Measurements from ENCODE around the gene HCRTR1. TPM values are rescaled to one million over a fixed set of nuclear protein-coding genes. Genes with fewer than 3 reads are reported as not detected.
A peak's percentile ranks its signal among the peaks of the same experiment; 100 is the strongest.

Gene HCRTR1
- total RNA-seq, 1 experiment from 2014 or later: not detected

DNA sequence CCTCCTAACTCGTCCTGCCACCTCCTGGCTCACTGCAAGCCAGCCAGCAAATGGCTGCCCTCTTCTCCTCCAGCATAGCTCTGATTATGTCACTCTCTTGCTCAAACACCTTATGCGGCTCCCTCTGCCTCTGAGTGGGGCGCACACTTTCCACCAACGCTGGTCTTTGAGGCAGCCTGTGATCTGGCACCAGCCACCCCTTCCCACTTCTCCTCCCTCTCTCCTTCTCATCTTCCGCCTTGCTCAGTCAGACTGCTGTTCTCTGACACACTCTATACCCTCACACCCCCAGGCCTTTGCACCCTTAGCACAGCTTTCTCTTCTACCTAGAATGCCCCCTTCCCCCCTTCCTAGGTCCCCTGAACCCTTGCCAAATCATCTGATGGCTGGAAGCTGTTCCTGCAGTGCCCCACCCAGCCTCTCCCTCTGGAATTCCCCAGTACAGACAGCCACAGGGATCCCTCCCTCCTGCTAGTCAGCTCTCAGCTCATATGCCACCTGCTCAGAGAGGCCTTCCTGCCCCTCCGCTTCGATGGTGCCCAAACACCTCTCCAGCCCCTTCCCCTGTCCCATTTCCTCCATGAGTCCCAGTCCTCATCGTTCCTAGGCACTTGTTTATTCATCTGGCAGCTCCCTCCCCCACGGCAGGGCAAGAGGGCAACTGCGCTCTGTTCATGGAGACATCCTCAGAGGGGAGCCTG lies 48.9 kb downstream of the HCRTR1 start:
- peak; percentile 38 for DNase-seq (ENCODE audit: low read depth)

DNA sequence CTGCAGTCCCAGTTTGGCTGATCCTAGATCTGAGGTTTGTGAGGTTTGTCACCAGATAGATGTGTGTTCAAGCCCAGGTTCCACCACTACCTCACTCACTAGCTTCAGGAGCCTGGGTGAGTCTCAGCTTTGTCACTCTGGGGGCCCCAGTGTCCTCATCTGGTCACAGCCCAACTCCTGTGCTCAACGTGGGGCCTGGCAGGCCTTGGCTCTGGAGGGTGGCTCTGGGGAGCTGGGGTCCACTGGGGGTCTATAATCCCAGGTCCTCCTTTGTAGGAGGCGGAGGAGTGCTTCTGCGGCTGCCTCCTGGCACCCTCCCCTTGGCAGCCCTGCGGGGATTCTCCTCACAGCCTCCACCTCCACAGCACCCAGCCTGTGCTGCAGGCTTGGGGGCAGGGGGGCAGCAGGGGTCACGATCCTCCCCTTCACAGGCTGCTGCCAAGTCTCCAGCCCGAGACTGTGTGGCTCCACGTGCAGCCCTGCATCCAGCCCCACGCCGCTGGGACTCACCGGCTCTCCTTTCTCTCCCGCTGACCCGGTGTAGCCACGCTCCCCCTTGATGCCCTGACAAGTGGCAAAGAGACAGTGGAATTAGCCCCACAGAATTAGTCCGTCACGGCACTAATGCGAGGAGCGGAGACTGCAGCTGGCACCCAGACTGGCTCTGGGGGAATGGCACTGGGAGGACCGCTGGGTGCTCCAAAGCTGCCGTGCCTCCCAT lies 49.7 kb downstream of the HCRTR1 start:
- DNase-seq (ENCODE audit: low read depth): no peak

DNA sequence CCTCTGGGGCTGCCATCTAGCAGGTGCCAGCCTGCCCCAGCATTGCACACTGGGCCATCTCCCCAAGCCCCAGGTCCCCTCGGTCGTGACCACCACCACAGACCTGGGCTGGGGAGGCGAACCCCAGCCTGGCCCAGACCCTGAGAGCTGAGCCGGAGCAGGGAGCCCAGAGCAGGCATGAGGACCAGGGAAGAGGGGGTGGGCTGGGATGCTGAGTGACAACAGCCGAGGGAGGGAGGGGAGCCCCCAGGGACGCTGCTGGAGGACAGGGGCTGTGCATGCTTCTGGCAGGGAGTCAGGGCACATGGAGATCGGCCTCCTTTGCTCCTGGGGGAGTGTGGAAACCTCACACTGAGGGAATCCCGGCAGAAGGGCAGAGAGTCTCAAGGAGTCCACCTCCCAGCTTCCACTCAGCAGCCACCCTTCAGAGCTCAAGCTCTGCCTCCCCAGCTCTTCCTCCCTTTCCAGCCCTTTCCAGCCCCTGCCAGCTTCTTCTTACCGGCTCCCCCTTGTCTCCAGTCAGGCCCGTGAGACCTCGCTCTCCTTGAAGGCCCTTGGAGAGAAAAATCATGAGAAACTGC lies 50.9 kb downstream of the HCRTR1 start:
- DNase-seq (ENCODE audit: low read depth): no peak

DNA sequence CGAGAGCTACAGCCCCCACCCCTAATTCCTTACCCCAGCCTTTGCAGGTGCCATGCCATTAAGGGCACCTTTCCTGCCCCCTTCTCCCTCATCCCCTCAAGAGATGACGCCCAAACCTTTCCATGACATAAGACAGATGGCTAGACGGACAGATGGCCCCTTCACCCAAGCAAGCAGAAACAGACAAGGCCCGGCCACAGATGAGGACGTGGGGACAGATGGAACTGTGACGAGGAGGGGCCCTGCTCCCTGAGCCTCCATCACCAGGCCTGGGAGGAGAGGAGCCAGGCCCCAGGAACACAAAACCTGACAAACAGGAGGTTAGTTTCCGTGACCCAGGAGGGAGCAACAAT lies 51.9 kb downstream of the HCRTR1 start:
- no peak for DNase-seq (ENCODE audit: low read depth)

DNA sequence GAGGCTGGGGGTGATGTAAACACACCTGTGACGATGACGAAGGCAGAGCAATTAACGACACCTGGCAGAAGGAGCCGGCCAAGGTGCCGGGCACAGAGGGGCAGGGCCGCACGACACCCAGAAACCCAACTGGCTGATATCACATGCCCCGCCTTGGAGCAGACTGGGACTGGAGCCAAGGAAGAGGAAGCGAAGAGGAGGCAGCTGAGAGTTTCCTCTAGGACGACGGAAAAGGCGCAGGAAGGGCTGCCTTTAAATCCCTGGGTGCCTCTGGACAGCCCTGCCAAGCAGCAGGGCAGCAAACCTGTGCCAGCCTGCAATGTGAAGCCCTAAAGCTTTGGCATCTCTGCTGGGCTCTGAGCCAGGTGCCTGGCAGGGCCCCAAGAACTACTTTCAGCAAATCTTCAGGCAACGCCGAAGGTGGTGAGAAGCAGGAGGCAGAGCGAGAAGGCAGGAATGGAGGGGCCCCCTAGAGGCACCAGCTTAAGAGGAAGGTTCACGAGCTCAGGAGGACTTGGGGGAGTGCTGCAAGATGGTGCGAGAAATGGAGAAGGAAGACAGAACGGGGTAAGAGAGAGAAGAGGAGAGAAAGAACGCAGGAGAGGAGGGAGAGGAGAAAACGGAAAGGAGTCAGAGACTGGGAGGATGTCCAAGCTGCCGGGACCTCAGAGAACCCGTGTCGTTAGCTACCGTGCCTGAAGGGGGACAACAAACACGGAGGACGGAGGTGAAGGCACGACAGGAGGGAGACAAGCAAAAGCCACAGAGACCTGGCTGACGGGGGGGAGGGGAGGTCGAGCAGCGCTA lies 52.5 kb downstream of the HCRTR1 start:
- peak; percentile 26 for DNase-seq (ENCODE audit: low read depth)

DNA sequence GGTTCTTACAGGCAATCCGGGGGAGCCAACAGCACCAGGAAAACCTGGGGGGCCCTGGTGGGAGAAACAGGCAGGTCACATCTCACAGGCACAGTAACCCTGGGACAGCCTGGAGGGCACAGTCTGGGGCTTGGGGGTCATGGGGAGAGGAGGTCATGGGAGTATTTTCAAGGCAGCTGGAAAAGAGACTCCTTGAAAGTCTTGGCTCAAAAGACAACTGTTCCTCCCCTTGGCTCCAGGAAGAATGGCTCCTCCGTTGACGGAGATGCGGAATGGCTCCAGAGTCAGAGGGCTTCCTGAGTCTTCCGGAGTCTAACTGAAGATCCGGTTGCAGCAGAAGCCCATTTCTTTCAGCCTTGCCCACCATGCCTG lies 53.1 kb downstream of the HCRTR1 start:
- no peak for DNase-seq (ENCODE audit: low read depth)

DNA sequence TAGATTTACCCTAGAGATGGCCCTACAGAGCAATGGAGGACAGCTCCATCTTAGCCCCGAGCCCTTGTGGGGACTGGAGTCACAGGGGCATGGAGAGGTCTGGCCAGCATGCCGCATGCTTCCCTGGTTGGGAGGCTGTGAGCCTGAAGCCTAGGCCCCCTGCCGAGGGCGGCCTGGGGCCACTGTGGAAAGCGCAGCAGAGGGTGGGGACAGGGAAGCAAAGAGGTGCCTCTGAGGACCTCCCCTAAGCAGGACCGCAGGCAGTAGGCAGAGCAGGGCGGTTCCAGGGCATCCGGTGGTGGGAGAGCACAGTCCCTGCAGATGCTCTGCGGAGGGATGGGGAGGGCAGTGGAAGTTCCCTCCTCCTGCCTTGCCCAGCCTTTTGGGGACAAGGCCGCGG lies 53.7 kb downstream of the HCRTR1 start:
- DNase-seq (ENCODE audit: low read depth): no peak

DNA sequence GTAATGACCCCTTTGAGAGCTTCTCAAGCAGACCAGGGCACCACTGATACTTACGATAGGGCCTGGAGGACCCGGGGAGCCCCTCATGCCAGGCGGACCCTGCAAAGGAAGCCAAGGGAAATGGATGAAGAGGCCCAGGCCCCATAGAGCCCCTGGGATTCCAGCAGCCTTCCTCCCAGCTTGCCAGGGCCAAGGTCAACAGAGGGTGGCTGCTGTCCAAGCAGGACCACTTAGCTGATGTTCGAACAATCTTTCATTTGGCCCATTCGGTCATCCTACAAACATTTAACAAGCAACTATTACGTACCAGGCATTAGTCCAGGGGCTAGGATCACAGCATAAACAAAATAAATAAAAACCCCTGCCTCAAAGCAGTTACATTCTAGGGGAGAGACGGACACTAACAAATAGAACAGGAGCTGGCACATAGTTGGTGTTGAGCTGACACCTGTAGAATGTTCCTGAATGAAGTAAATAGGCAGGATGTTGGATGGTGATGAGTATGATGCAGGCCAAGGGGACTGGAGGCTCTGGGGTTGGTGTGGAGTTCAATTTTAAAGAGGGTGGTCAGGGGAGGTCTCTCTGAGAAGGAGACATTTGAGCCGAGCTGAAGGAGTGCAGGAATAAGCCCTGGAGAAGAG lies 54.2 kb downstream of the HCRTR1 start:
- DNase-seq (ENCODE audit: low read depth): no peak

DNA sequence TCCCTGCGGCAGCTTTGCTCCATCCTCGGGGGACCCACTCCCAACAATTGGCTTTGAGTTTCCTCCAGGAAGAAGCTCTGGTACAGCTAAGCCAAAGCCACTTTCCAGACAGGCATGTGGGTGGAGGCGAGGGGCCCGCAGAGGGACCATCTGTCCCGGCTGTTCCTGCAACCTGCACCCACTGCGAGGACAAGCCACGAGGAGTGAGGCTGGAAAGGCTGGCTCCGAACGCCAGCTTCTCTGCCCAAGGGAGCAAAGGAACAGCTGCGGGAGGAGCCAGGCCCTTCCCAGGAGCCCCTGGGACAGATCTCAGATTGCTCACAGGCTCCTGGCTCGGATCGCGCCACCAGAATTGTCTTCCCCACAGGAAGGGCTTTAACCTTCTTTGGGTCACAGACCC lies 55.5 kb downstream of the HCRTR1 start:
- no peak for DNase-seq (ENCODE audit: low read depth)

DNA sequence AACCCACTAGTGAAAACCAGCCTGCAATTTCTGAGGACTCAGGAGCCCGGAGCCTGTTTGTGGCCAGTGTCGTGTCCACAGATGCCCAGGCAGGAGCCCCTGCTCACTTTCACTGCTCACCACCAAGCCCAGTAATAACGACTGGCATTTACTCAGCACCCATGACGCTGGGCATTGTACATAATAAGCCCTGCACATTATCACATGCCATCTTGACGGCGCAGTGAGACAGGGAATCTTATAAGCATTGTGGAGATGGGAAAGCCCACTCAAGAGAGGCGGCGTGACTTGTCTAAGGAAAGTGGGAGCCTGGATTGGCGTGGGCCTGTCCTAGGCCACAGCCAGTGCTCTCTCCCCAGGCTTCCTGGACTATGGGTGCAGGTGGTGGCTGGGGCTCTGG lies 55.9 kb downstream of the HCRTR1 start:
- DNase-seq (ENCODE audit: low read depth): no peak

DNA sequence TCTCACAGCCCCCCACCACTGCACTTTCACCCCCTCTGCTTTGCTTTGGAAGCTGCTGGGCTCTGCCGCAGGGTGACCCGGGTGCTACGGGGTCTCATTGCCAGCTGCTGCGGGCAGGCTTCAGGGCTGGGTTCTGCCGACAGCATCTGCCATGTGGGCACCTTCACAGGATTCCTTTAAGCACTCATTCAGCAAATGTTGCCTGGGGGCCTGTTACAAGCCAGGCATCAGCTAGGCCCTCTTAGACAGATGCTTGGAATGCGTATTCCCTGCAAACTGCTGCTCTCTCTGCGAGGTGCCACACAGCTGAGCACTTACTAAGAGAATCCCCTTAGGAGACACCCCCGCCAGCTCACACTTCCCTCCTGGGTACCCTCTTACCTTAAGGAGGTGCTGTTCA lies 57.1 kb downstream of the HCRTR1 start:
- no peak for DNase-seq (ENCODE audit: low read depth)

DNA sequence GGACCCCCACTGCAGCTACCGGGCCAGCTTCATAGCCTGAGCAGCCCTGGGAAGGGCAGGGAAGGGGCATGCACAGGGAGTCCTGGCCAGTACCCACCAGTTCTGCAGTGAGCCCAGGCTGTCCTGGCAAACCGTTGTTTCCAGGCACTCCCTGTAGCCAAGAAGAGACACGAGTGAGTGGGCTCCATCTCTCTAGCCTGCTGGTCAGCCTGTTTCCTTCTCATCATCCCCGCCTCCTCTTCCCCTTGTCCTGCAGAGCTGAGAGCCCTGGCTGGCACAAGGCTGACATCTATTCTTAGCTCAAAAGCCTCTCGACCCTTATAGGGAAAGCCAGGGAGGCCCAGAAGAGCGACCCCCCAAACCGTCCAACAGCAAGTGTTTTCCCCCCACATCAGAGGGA lies 57.7 kb downstream of the HCRTR1 start:
- DNase-seq (ENCODE audit: low read depth): no peak

DNA sequence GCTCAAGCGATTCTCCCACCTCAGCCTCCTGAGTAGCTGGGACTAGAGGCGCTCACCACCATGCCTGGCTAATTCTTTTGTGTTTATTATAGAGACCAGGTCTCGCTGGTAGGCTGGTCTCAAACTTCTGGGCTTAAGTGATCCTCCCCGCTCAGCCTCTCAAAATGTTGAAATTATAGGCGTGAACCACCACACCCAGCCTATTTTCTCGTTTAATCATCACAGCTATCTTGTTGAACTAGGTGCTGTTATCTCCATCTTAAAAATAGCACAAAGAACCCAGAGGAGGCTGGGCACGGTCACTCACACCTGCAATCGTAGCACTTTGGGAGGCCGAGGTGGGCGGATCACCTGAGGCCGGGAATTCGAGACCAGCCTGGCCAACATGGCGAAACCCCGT lies 58.3 kb downstream of the HCRTR1 start:
- DNase-seq (ENCODE audit: low read depth): no peak

Other genes with a start within 250 kb of the HCRTR1 start
- not detected in 2 replicates for gene FABP3, start 244.6 kb upstream of the HCRTR1 start, total RNA-seq (2014; rRNA removed; shearing (Covaris generic))
- gene SERINC2, start 204.5 kb upstream of the HCRTR1 start, total RNA-seq (2014; rRNA removed; shearing (Covaris generic)): 9.8 and 14.6 TPM in 2 replicates
- 14.5 and 16.0 TPM in 2 replicates for gene TINAGL1, start 41.2 kb upstream of the HCRTR1 start, total RNA-seq (2014; rRNA removed; shearing (Covaris generic))
- 80.9 and 125 TPM in 2 replicates for gene PEF1, start 27.2 kb downstream of the HCRTR1 start, total RNA-seq (2014; rRNA removed; shearing (Covaris generic))
- gene COL16A1, start 86.3 kb downstream of the HCRTR1 start, total RNA-seq (2014; rRNA removed; shearing (Covaris generic)): 5.3 and 7.3 TPM in 2 replicates
- 10.8 and 14.1 TPM in 2 replicates for gene ADGRB2, start 146.7 kb downstream of the HCRTR1 start, total RNA-seq (2014; rRNA removed; shearing (Covaris generic))
- gene SPOCD1, start 198.3 kb downstream of the HCRTR1 start, total RNA-seq (2014; rRNA removed; shearing (Covaris generic)): 16.4 and 25.2 TPM in 2 replicates